SIG-M5 treated with dmso at 0.1 percent for 504 hours (cell line): ENCODE results near the gene JAKMIP3.

Experiments
- DNase-seq: peaks from one replicate; lab custom pipeline; 2025; ENCODE audit not compliant: unreplicated experiment; lab: John Stamatoyannopoulos, UW

The JAKMIP3 gene

DNA sequence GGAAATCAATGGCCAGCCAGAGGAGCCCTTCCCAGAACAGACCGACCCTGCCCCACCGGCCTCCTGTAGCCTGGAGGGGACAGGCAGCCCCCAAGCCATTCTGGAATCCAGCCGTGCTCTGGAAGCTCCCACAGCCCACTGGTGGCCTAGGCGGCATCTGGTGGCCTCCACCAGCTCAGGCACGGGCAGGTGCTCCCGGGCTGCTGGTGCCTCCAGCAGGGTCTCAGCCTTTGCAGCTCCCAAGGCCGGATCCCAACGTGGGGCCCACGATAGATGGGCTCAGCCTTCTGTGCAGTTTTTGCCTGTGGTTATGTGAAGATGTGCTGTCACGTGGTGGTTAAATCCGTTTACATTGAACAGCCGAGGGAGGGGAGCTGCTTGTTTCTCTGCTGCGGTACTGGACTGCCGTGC lies 44.4 kb downstream of the JAKMIP3 start:
- DNase-seq = no peak

DNA sequence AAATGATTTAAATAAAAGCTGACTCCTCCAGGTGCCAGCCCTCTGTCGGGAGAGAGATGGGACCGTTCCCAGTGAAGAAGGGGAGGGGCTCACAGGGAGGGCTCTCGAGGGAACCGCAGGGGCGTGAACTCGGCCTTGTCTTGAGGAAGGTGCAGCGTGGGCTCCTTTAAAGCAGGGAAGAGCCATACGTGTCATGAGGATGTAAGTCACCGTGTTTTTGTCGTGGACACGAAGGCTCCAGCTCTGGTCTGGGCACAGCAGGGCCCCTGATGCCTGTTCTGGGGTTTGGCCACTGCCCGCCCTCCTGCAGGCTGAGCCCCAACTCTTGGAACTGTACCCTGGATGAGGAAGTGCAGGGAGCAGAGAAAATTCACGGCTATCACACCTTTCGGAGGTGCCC lies 45.0 kb downstream of the JAKMIP3 start:
- no peak for DNase-seq

DNA sequence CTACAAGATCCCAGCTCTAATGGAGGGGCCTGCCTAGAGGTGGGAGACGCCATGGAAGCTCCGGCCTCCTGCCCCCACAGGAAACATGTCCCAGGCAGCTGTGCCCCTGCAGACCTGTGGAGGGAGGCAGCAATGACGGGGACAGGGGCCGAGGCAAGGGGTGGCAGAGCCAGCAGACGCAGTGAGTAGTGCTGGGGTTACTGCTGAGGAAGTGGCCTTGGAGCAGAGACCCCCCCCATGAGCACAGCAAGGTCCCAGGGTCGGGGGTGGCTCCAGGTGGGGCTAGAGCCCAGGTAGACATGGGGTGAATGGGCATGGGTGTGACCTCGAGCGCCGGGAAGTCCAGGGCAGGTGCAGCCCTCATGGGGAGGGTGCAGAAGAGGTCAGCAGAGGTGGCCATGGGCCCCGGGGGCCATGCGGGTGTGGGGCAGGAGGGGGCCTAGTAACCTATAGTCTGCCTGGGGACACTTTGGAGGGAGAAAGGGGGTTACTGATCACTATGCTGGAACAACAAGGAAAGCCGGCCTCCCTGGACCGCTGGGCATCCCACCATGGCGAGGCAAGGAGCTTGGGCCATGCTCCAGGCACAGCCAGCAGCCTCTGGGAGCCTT lies 45.5 kb downstream of the JAKMIP3 start:
- no peak for DNase-seq

DNA sequence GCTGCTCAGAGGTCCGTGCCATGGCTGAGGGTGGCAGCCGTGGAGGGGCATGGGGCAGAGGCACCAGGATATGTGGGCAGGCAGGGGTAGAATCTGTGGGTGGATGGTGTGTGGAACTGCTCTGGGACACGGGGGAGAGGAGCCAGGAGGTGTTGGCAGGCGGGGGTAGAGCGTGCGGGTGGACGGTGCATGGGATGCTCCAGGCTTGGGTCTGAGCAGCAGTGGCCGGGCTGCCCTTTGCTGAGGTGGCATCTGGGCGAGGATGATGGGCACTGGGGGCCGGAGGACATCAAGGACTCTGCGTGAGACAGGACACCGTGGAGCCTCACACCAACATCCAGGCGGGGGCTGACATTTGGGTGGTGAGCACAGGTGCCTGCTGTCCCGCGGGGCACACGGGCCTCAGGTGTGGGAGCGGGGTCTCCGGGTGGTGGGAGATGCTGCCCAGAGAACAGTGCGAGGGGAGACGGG lies 46.2 kb downstream of the JAKMIP3 start:
- DNase-seq = no peak

DNA sequence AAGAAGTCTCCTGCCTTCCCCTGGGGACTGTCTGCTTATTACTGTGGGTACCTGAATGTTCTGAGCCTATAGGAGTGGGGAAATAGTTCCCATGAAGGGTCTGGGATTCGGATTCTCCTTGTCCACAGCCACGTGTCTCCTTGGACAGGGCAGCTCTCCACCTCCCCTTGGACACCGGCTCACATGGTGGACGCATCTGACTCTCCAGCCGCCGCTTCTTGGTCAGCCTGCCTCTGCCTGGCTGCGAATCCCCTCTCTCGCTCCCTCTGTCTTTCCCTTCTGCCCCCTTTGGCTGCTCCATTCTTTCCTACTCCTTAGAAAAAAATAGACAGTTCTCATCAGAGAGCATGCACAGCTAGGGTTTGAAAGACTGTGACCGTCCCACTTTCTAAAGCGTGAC lies 46.9 kb downstream of the JAKMIP3 start:
- no peak for DNase-seq

DNA sequence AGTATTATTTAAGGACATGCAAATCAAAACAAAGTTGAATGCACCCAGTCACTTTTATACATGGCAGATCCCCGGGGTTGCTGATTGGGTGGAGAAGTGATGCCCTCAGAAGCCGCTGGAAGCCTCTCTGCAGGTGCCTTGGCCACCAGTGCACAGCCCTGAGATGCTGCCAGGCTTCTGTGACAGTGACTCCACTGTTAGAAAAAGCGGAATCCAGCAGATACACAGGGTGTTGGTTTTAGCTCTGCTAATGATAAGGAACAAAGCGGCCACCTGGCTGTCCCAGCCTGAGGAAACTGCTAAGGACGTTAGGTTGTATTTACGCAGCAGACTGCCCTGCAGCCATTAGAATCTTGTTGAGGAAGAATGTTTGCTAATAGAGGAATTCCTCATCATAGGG lies 47.5 kb downstream of the JAKMIP3 start:
- no peak for DNase-seq

DNA sequence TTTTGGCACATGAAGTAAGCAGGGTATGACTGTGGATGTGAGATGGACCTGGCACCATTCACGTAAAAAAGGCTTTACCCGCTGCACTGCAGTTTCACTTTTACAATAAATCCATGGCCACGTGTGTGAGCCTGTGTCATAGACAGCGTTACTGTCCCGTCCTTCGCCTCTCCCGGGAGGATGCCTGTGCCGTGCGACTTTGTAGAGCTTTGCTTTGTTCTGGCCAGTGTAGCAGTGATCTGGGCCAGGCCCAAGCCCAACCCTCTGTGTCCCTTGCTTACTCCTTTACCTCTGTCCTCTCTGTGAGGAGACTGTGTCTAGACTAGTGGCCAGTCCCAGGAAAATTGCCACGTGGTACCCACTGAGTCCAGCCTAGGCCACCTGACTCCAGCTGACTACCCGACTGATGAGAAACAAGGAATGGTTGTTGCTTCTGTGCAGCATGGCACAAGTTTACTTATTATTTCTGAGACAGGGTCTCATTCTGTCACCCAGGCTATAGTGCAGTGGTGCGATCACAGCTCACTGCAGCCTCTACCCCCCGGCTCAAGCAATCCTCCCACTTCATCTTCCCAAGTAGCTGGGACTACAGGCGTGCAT lies 48.1 kb downstream of the JAKMIP3 start:
- no peak for DNase-seq

DNA sequence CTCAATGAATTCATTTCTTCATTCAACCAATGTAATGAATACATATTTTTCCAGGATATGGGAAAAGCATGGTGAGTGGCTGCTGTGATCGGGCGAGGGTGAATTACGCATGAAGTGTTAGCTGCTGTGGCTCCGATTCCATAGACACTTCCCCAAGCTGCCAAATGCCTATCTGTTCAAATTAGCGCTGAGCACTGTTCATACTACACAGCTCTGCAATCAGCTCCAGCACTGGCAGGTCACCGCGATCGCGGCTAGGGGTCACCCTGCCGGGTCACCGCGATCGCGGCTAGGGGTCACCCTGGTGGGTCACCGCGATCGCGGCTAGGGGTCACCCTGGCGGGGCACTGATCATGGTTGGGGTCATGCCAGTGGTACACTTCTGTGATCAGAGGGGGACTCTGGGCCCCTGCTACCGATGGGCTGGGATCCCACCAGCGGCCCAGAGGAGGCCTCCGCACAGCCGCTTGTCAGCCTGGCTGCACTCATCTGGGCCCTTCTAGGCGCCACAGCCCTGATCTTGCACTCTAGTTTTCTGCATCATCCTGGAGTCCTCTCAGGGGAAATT lies 49.3 kb downstream of the JAKMIP3 start:
- no peak for DNase-seq
